ENCODE data around the gene ZNF90.
"Not testable (repeated sequence)": the region's sequence is repeated elsewhere in the genome, so short reads cannot be mapped to it uniquely, and the experiment has no call there.

The ZNF90 gene

DNA sequence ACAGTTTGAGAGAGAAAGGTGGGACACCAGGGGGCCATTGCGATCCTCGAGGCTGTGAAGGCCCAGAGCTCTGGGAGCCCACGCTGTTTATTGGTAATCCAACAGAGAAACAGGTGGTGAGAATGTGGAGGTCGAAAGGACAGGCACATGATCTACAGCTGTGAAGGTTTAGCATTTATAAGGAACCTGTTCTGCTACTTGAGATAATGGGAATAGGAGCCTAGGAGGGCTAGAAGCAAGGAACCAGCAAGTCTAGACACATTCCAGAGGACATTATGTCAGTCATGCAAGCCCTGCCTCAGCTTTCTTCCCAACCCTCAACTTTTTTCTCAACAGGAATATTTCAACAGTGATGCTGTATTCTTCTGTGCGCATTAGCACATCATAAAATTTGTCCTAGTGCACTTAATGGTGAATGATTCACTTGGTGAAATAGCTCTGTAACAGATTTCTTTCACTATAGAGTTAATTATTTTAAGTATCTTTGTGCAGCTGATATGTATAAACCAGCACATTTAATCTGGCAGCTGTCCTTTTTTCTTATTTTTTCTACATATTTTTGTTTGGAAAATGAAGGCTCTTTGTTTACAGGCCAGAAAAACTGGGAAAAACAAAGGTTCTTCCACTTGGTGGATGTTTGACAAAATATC, 25.4 kb downstream of the ZNF90 start:
- no peak for DNase-seq (ENCODE audit: low read depth in 3 of 3)

GRCh38 chr19:20107301-20107700, 29.5 kb downstream of the ZNF90 start:
- no peak for DNase-seq (ENCODE audit: low read depth in 3 of 3)

GRCh38 chr19:20118064-20118839, 40.5 kb downstream of the ZNF90 start:
- not testable (repeated sequence) for DNase-seq (ENCODE audit: low read depth in 3 of 3)

DNA sequence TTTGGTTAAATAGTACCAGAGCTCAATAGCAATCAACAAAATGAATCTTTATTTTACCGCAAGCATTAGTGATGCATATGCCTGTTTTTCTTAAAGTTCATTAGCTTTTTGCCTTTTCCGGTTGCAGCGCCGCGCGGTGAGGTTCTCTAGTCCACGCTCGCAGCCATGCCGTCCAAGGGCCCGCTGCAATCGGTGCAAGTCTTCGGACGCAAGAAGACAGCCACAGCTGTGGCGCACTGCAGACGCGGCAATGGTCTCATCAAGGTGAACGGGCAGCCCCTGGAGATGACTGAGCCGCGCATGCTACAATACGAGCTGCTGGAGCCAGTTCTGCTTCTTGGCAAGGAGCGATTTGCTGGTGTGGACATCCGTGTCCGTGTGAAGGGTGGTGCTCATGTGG, 47.1 kb downstream of the ZNF90 start:
- no peak for DNase-seq (ENCODE audit: low read depth in 3 of 3)

DNA sequence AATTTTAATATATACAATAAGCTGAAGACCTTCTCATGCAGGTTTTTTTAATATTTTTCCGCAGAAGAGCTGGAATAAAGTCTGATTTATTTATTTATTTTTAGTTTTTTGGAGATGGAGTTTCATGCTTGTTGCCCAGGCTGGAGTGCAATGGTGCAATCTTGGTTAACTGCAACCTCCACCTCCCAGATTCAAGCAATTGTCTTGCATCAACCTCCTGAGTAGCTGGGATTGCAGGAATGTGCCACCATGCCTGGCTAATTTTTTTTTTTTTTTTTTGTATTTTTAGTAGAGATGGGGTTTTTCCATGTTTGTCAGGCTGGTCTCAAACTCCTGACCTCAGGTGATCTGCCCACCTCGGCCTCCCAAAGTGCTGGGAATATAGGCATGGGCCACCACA, 55.1 kb downstream of the ZNF90 start:
- DNase-seq (ENCODE audit: low read depth in 3 of 3): not testable (repeated sequence)

- not testable (repeated sequence) for DNase-seq (ENCODE audit: low read depth in 3 of 3)
Measured at GRCh38 chr19:20137714-20138113, 59.9 kb downstream of the ZNF90 start.

- no peak for DNase-seq (ENCODE audit: low read depth in 3 of 3)
Measured at GRCh38 chr19:20151617-20152145, 73.9 kb downstream of the ZNF90 start.

GRCh38 chr19:20152506-20152905, 74.7 kb downstream of the ZNF90 start:
- not testable (repeated sequence) for DNase-seq (ENCODE audit: low read depth in 3 of 3)

GRCh38 chr19:20153281-20153680, 75.5 kb downstream of the ZNF90 start:
- DNase-seq (ENCODE audit: low read depth in 3 of 3): no peak

GRCh38 chr19:20154636-20155035, 76.8 kb downstream of the ZNF90 start:
- DNase-seq (ENCODE audit: low read depth in 3 of 3): no peak

DNA sequence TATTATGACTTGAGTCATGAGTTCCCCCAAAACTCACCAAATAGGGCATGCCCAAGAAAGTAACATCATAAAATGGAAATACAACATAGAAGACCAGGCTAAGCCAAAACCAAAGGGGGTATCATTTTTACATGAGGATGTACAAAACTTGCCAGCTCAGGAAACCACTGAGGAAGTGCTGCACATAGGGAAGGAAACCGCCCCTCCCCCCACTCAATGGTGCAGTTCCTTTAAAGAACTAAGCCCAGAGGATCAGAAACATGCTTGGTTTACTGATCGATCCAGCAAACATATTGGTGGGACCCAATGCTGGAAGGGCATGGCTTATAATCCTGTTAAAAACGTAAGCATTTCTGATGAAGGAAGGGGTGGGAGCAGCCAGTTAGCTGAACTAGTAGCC, 85.0 kb downstream of the ZNF90 start:
- no peak for DNase-seq (ENCODE audit: low read depth in 3 of 3)

GRCh38 chr19:20164456-20164855, 86.7 kb downstream of the ZNF90 start:
- DNase-seq (ENCODE audit: low read depth in 3 of 3): no peak

DNA sequence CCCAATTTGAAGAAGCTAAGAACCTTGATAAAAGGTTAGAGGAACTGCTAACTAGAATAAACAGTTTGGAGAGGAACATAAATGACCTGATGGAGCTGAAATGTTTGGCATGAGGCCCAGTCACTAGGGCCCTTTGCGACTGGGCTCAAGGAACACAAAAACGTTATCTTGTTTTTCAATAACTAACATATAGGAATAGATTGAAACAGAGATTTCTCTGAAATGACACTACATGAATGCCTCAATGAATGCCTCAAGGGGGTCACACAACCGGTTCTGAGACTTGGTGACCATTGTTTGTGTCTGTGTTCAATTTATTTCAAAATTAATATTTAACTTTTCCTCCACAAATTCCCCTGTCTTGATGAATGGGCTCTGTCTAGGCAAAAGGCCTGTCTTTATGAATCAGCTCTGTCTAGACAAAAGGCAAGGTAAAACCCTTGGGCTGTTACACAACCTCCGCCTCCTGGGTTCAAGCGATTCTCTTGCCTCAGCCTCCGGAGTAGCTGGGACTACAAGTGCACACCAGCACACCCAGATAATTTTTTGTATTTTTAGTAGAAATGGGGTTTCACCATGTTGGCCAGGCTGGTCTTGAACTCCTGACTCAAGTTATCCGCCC, 88.3 kb downstream of the ZNF90 start:
- DNase-seq (ENCODE audit: low read depth in 3 of 3): no peak

- peak; percentile 84 to 90 (median 85) for DNase-seq (ENCODE audit: low read depth in 3 of 3)
Measured at GRCh38 chr19:20167020-20167644, 89.3 kb downstream of the ZNF90 start, which contains the start of gene ZNF486. Gene ZNF486, plus strand, starts transcription at chr19:20167214. Its CDS starts 117 bp downstream, at chr19:20167331.

- DNase-seq (ENCODE audit: low read depth in 3 of 3): no peak
Measured at GRCh38 chr19:20167651-20168122, 89.9 kb downstream of the ZNF90 start.

All from stimulated activated CD4-positive, alpha-beta T cell treated with anti-CD3 and anti-CD28 coated beads, TNF-alpha, amount 100 ng/mL, for 48 hours (primary cell).